ENCODE results near the gene NVL.
A peak's percentile ranks its signal among the peaks of the same experiment; 100 is the strongest.

The NVL gene

DNA sequence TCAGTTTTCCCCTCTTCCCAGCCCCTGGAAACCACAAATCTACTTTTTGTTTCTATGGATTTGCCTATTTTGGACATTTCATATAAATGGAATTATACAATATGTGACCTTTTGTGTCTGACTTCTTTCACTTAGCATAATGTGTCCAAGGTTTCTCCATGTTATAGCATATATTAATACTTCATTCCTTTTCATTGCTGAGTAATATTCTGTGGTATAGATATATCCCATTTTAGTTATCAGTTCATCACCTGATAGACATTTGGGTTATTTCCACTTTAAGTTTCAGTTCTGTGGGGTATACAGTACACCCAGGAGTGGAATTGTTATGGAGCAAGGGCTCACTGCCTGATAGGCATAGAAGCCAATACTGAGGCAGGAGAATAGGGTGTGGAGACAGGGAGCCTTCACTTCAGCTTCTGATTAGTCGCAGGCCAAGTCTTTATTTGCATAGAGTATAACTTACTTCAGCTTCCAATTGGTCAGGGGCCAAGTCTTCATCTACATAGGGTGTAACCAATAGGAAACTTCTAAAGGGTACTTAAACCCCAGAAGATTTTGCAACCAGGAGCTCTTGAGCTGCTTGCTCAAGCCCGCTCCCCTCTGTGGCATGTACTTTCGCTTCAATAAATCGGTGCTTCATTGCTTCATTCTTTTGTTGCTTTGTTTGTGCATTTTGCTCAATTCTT lies 8.3 kb upstream of the NVL start:
- no peak for DNase-seq (ENCODE audit: low read depth)

GRCh38 chr1:224333939-224334786 lies 4.2 kb upstream of the NVL start:
- DNase-seq (ENCODE audit: low read depth), result peak; percentile 43

DNA sequence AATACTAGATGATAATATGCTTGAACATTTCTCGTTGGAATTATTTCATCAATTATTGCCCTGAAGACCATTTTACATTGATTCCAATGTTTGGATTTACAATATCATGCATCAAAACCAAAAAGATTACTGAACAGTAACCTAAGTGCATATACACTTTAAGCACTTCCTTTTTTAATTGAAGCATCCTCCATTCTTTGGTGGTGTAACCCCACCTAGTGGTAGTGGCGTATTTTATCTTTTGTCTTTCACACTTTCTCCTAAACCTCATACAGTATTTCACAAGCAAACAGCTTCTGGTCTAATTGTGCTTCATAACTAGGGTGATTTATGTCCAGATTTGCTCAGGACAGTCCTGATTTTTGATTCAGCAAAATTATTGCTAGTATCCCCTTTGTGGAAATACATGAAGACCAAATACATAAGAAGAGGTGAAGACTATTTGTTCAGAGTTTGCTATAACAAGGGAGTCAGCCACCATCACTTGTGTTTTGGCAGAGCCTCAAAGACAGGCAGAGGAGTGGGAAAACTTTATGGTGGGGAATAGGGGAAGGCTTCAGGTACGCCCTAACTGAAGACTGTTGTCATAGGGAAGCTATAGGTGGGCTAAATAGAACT lies 3.4 kb upstream of the NVL start:
- DNase-seq (ENCODE audit: low read depth), result peak; percentile 67

- DNase-seq (ENCODE audit: low read depth), result no peak
These were observed 1.9 kb upstream of the NVL start for GRCh38 chr1:224331824-224332223.

GRCh38 chr1:224331326-224331725 lies 1.4 kb upstream of the NVL start:
- DNase-seq (ENCODE audit: low read depth), result no peak

GRCh38 chr1:224329484-224329841 lies 509 bp downstream of the NVL start:
- no peak for DNase-seq (ENCODE audit: low read depth)

DNA sequence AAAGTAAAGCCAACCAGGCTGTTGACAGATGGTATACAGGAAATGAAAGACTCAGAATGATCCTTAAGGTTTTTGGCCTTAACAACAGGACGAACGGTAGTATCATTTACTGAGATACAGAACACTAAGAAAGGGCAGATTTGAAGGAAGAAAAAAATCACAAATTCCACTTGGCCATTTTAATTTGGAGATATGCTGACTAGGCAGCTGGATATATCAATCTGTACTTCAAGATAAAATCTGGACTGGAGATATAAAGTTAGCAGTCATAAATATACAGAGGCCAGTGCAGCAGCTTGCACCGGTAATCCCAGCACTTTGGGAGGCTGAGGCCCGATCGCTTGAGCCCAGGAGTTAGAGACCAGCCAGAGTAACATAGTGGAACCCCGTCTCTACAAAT lies 1.3 kb downstream of the NVL start:
- no peak for DNase-seq (ENCODE audit: low read depth)

- no peak for DNase-seq (ENCODE audit: low read depth)
These were observed 4.0 kb downstream of the NVL start for GRCh38 chr1:224325959-224326358.

DNA sequence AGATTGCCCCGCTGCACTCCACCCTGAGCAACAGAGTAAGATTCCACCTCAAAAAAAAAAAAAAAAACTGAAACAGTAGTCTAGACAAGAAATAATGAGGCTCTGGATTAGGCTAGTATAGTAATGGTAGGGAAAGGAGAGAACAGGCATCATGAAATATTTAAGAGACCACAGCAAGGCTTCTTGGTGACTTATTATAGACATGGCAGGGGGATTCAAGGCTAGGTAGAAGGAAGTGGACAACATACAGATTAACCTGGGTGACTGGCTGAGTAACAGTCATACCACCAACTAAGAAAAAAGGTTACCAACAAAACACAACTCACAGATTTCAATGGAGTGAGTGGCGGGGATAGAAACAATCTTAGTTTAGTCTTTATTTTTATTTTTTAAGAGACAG lies 8.3 kb downstream of the NVL start:
- no peak for DNase-seq (ENCODE audit: low read depth)

DNA sequence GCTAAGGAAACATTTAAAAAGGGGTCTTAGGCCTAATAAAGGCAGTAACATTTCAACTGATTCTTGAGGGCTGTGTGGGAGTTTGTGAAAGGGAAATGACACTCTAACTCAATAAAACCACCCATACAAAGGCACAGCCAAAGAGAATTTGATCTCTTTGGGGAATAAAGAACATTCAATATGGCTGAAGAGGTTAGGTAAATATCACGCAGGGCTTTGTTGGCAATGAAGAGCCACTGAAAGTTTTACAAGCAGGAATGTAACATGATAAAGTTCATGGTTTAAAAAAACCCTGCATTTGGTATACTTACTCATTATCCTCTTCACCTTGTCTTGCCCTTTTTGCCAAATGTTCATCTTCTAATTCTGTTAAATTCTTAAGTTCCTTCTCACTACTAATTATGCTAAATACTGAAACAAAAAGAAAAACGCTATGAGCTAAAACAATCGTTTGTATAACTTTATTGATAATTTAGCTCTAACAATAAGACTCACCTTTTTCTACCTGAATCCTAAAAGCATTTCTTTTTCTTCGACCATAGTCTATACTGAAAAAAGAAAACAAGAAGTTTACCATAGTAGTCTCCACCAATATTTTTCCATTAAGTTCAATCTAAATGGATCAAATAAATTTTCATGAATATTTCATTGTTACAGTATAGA lies 12.5 kb downstream of the NVL start:
- DNase-seq (ENCODE audit: low read depth), result no peak

DNA sequence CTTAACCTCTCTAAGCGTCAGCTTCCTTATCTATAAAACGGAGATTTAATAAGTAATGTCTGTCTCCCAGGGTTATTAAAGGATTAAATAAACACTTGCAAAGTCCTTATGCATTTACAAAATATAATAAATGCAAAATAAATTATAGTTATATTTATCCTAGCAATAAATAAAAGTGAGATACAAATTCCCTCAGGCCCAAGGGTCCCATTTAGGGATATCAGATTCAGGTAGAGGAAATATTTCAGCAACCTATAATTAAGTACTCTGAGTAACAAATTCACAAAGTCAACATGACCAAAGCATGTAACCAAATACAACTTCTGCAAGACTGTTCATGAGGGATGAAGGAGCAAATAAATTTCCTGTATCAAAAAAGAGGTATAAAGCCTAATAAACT lies 17.9 kb downstream of the NVL start:
- no peak for DNase-seq (ENCODE audit: low read depth)

DNA sequence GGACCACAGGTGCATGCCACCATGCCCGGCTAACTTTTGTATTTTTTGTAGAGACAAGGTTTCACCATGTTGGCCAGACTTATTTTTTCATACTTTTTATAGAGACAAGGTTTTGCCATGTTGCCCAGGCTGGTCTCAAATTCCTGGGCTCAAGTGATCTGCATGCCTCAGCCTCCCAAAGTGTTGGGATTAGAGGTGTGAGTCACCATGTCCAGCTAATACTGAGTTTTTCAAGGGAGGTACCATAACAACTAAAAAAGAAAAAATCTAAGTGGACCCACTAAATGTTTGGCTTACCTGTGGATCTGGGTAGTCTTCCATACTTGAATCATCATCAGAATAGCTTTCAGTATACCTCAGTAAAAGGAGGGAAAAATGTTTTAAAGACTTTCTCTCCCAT lies 18.5 kb downstream of the NVL start:
- peak; percentile 45 for DNase-seq (ENCODE audit: low read depth)

GRCh38 chr1:224308064-224308463 lies 21.9 kb downstream of the NVL start:
- DNase-seq (ENCODE audit: low read depth), result no peak

DNA sequence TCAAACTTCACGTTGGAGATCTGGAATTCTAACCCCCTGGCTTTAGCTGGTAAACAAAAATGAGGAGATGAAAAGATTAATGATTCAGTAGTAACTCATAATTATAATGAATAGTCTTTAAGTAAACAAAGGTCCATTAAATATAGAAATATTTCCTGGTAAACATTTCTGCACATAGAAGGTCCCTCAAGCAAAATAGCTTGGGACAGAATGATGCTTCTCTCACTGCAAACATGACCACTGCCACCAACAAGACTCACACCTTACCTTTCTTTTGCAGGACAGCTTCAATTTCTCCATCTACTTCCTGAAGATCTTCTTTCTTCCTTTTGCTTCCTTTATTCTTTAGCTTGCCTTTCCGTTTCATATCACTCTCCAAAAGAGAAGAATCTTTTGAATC lies 25.2 kb downstream of the NVL start:
- no peak for DNase-seq (ENCODE audit: low read depth)

GRCh38 chr1:224302947-224303346 lies 27.0 kb downstream of the NVL start:
- DNase-seq (ENCODE audit: low read depth), result peak; percentile 64

DNA sequence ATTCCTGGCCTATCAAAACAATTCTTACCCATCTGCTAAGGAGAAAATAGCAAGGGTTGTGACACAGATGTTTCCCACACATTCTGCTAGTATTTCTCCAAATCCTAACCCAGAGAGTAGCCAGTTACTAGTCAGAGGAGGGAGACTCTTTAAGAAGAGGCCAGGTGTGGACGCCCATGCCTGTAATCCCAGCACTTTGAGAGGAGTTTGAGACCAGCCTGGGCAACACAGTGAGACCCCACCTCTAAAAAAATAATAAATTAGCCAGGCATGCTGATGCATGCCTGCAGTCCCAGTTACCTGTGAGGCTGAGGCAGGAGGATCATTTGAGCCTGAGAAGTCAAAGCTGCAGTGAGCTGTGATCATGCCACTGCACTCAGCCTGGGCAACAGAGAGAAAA lies 28.6 kb downstream of the NVL start:
- DNase-seq (ENCODE audit: low read depth), result no peak

GRCh38 chr1:224300346-224300745 lies 29.6 kb downstream of the NVL start:
- peak; percentile 94 for DNase-seq (ENCODE audit: low read depth)

GRCh38 chr1:224298346-224299330 lies 31.3 kb downstream of the NVL start:
- DNase-seq (ENCODE audit: low read depth), result no peak

DNA sequence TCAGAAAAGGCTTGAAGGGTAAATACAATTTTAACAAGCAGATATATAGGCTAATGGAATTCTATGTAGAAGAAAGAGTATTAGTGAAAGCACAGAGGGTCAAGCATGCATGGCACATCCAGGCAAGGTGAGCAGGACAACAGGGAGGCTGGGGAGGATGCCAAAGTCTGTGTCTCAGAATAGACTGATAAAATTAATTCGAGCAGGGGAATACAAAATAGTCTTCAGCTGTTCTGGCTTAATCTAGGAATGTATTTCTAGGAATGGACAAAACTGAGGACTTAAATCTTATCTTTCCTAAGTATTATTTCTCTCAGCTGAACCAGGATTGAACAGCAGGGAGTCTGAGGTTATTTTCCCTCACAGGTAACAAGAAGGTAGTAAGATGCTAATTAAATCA lies 35.2 kb downstream of the NVL start:
- no peak for DNase-seq (ENCODE audit: low read depth)

GRCh38 chr1:224292419-224292818 lies 37.6 kb downstream of the NVL start:
- DNase-seq (ENCODE audit: low read depth), result no peak

GRCh38 chr1:224289396-224289795 lies 40.6 kb downstream of the NVL start:
- DNase-seq (ENCODE audit: low read depth), result no peak

- no peak for DNase-seq (ENCODE audit: low read depth)
These were observed 42.3 kb downstream of the NVL start for GRCh38 chr1:224287714-224288113.
